GM18520 (cell line): ENCODE results near the gene NEO1.

ENCODE experiments used
- ATAC-seq: cut with Tn5 transposase; IDR thresholded peaks from one replicate; pipeline ENCODE4 v1.9.1; 2021; ENCODE audit not compliant: unreplicated experiment

The NEO1 gene

GRCh38 chr15:73346735-73347312 is 294.6 kb downstream of the NEO1 start:
- no peak for ATAC-seq

GRCh38 chr15:73349191-73349590 is 296.9 kb downstream of the NEO1 start:
- no peak for ATAC-seq

- no peak for ATAC-seq
These were observed 299.8 kb downstream of the NEO1 start for GRCh38 chr15:73352082-73352481.

- ATAC-seq = no peak
These were observed 301.5 kb downstream of the NEO1 start for GRCh38 chr15:73353734-73354133.

GRCh38 chr15:73354241-73354640 is 302.0 kb downstream of the NEO1 start:
- ATAC-seq = no peak
